Heart right ventricle (tissue), 16 donors: ENCODE measurements around the gene TIMM29. TPM values are rescaled to one million over a fixed set of nuclear protein-coding genes. Genes with fewer than 3 reads are reported as not detected.

Experiments used
- ATAC-seq, 8 donors: fragments of 200-7000 bp; cut with Tn5 transposase; one replicate each; pipeline ENCODE4 v1.9.1; 2020; ENCODE audit warnings: mild to moderate bottlenecking in 8 of 8, moderate library complexity in 8 of 8, moderate number of reproducible peaks in 1 of 8
- DNase-seq, 2 donors: peaks; one replicate each; pipeline ENCODE4 v3.0.0-alpha.2; 2020
- H3K27ac ChIP-seq, 10 donors: fragments of 200-600 bp; sonication (generic) in 2 of 10; one replicate each; pipeline versions ENCODE4 v1.5.0 to v1.8.0; 2020 to 2022; ENCODE audit warnings: mild to moderate bottlenecking in 3 of 10
- H3K27me3 ChIP-seq, 7 donors: fragments of 200-600 bp; one replicate each; pipeline ENCODE4 v1.8.0; 2021 to 2022; ENCODE audit warnings: mild to moderate bottlenecking in 2 of 7
- H3K36me3 ChIP-seq, 9 donors: fragments of 200-600 bp; sonication (generic) in 1 of 9; one replicate each; pipeline versions ENCODE4 v1.5.0 to v1.8.0; 2020 to 2022; ENCODE audit warnings: mild to moderate bottlenecking in 2 of 9
- H3K4me1 ChIP-seq, 9 donors: fragments of 200-600 bp; sonication (generic) in 1 of 9; one replicate each; pipeline versions ENCODE4 v1.5.0 to v1.8.0; 2020 to 2022; ENCODE audit warnings: mild to moderate bottlenecking in 4 of 9
- H3K4me3 ChIP-seq, 10 donors: fragments of 200-600 bp; sonication (generic) in 2 of 10; one replicate each; pipeline versions ENCODE4 v1.5.0 to v1.8.0; 2020 to 2022; ENCODE audit warnings: mild to moderate bottlenecking in 7 of 10, moderate library complexity in 2 of 10
- H3K9me3 ChIP-seq, 11 donors: fragments of 200-600 bp in 10 of 11; sonication (generic) in 2 of 11; one replicate each; pipeline versions ENCODE4 v1.5.0 to v1.8.0; 2013 to 2022; ENCODE audit warnings: mild to moderate bottlenecking in 2 of 11, control low read depth in 1 of 11, moderate library complexity in 1 of 11
- CTCF ChIP-seq, 9 donors: fragments of 200-600 bp; sonication (generic) in 2 of 9; IDR thresholded peaks; one replicate each; pipeline versions ENCODE4 v1.5.0 to v1.8.0; 2021 to 2022; ENCODE audit warnings: antibody characterized with exemption in 9 of 9, mild to moderate bottlenecking in 5 of 9, moderate library complexity in 1 of 9
- WGBS, 2 donors: extraction: QIAGEN DNeasy Blood & Tissue Kit; methylation state at CpG; one replicate each; pipeline ENCODE4 v1.1.7; 2013; ENCODE audit warnings: inconsistent platforms in 1 of 2; 5-methylcytosine and 5-hydroxymethylcytosine counted together
- intact Hi-C, 10 donors: fragments of 100-400 bp; cut with DNase I; formaldehyde crosslinking; loops; one replicate each; pipeline versions ENCODE4 v1.11.1 to v1.14.2; 2022
- polyA plus RNA-seq, 2 donors: library from polyadenylated mRNA; stranded (reverse); fragments of 200-250 nt; gene quantifications; one replicate each; pipeline ENCODE4 v1.2.3, GENCODE V29; 2013
- total RNA-seq, 10 donors: library from RNA; stranded (reverse); fragmentation: NEBNext Ultra II Directional in 3 of 10; extraction: Animal tissue kit (Norgen Biotek cat#: 25700) in 3 of 10; gene quantifications; one replicate each; pipeline versions ENCODE4 v1.2.1 to v1.2.4, GENCODE V29; 2021 to 2023
- donor health status: Arrhythmogenic right ventricular cardiomyopathy.
- donor health status: ischemic (EF 13 %, LVEDD 7.1; RV severe dilation, severe dysfunction).
- donor health status: healthy with polysubstance abuse.
- donor health status: DM: no; HTN: yes; CAD: no.
- donor health status: DM: no; HTN: no; CAD: no.
- donor health status: ischemic (EF 25% LVEDD 6.9; RV normal size, moderate dysfunction).
- donor health status: ischemic (EF 25% LVEDD 5.7; RV mildly dilated, moderate dysfunction).
- donor health status: healthy.
- donor health status: DM: yes; HTN: yes; CAD: no.
- donor health status: Ischemic cardiomyopathy.
- donor health status: ischemic (EF 35%, LVEDD 5.7; RV mildly dilated, moderate dysfunction).
- donor health status: nonischemic (EF 11% LVEDD 7.7; RV severe dilation, severe dysfunction).
- donor health status: DM: yes; HTN: yes; CAD: no.
- donor health status: PGD.
- donor health status: ischemic (EF 29% LVEDD 5.4; RV normal size, mild dysfunction).
- donor health status: nonischemic (EF 23%, LVEDD 6.1; RV moderate dilation, normal function).

Gene TIMM29
- total and polyA plus RNA-seq, 12 donors: 10.8 to 17.3 (median 14.7) TPM

DNA sequence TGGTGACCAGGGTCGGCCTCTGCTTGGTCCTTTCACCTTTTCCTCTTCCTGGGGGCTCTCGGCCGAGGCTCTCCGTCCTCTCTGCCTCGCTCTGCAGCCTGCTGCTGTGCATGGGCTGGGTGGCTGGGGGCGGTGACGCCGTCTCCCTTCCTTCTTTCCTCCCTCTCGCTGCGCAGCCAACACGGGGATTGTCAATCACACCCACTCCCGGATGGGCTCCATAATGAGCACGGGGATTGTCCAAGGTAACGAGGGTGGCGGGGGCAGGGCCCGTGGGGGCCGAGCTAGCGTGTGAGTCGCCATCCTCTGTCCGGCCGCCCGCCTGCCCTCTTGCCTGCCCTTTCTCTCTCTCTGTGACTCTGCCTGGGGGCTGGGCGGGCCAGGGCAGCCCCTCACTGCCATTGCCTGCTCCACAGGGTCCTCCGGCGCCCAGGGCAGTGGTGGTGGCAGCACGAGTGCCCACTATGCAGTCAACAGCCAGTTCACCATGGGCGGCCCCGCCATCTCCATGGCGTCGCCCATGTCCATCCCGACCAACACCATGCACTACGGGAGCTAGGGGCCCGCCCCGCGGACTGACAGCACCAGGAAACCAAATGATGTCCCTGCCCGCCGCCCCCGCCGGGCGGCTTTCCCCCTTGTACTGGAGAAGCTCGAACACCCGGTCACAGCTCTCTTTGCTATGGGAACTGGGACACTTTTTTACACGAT lies 7.3 kb upstream of the TIMM29 start:
- TF ChIP-seq CTCF (IDR thresholded peaks at IDR 0.05): no peak
- no peaks in the 10 kb centered on the region for H3K27me3 ChIP-seq
- H3K4me3 ChIP-seq: no peak overlapping the region
- H3K27ac ChIP-seq: no peak overlapping the region
- intact Hi-C loops: loop anchor here in 1 of 10 donors (10.0 kb wide), 1 partner anchor 47 kb away; the partner anchor contains the start of gene CARM1
- H3K36me3 ChIP-seq: peaks cover 0 to 94% (median 14%) of the 10 kb centered on the region in 9 donors
- ATAC-seq (peak in 3 of 8 donors; percentile 6 to 17 (median 7)), DNase-seq (no peak)
- WGBS, 2 donors: 88 to 89% methylated on average over 43 of the region's 43 CpGs
- no peaks in the 10 kb centered on the region for H3K4me1 ChIP-seq
- H3K9me3 ChIP-seq: no peaks in the 10 kb centered on the region

DNA sequence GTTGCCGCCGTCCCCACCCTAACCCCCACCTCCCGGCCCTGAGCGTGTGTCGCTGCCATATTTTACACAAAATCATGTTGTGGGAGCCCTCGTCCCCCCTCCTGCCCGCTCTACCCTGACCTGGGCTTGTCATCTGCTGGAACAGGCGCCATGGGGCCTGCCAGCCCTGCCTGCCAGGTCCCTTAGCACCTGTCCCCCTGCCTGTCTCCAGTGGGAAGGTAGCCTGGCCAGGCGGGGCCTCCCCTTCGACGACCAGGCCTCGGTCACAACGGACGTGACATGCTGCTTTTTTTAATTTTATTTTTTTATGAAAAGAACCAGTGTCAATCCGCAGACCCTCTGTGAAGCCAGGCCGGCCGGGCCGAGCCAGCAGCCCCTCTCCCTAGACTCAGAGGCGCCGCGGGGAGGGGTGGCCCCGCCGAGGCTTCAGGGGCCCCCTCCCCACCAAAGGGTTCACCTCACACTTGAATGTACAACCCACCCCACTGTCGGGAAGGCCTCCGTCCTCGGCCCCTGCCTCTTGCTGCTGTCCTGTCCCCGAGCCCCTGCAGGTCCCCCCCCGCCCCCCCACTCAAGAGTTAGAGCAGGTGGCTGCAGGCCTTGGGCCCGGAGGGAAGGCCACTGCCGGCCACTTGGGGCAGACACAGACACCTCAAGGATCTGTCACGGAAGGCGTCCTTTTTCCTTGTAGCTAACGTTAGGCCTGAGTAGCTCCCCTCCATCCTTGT lies 6.5 kb upstream of the TIMM29 start:
- Histone ChIP-seq H3K27me3 (no peaks in the 10 kb centered on the region), H3K4me3 (no peak overlapping the region), H3K4me1 (peaks cover 0 to under 1% (median 0%) of the 10 kb centered on the region in 9 donors), H3K36me3 (peaks cover 0 to 87% (median 14%) of the 10 kb centered on the region in 9 donors), H3K9me3 (no peaks in the 10 kb centered on the region), H3K27ac (no peak overlapping the region)
- DNase-seq: no peak
- no peak for TF ChIP-seq CTCF (IDR thresholded peaks at IDR 0.05)
- ATAC-seq: peak in 2 of 8 donors; percentile 2 to 3
- intact Hi-C loops: loop anchor here in 1 of 10 donors (10.0 kb wide), 1 partner anchor 47 kb away; the partner anchor contains the start of gene CARM1
- WGBS, 2 donors: 77 to 81% methylated on average over 33 of the region's 33 CpGs

GRCh38 chr19:10922638-10923014 lies 6.0 kb upstream of the TIMM29 start:
- Histone ChIP-seq H3K9me3 (no peaks in the 10 kb centered on the region), H3K27ac (no peak overlapping the region), H3K4me1 (peaks cover 2 to 6% (median 5%) of the 10 kb centered on the region in 9 donors), H3K27me3 (no peaks in the 10 kb centered on the region), H3K36me3 (peaks cover 0 to 83% (median 14%) of the 10 kb centered on the region in 9 donors), H3K4me3 (no peak overlapping the region)
- ATAC-seq (no peak), DNase-seq (no peak)
- intact Hi-C loops: loop anchor here in 1 of 10 donors (10.0 kb wide), 1 partner anchor 48 kb away; the partner anchor contains the start of gene CARM1
- no peak for TF ChIP-seq CTCF (IDR thresholded peaks at IDR 0.05)
- WGBS, 2 donors: 89 to 90% methylated on average over 13 of the region's 13 CpGs

DNA sequence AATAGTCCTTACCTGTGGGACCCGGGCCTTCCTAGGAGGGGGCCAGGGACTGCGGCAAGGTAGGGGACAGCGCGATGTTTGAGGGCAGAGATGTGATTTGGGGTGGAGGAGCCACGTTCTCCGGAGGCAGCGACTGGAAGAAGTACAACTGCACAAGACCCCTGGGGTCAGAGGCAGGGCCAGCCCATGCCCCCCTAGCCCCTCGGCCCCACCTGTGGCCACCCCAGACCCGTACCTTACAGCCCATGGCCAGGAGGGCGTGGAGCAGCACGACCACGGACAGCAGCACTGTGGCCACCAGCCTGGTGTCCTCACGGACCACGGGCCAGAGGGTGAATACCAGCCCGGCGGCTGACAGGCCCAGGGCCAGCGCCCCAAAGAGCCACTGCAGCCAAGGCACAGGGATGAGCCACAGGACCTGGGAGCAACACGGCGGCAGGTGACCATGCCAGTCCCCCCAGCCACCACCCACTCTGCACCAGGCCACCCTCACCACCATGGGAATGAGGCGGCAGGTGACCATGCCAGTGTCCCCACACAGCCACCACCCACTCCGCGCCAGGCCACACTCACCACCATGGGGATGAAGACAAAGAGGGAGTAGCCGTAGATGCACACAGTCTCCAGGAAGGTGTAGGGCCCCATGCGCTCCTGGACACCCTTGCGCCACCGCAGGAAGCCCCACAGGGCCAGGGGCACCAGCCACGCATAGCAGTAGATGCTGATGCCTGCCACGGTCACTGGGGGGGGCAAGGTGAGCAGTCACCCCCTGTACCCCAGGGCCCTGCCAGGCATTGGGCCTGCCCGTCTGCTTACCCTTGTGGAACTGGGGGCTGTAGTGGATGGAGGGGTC lies 5.1 kb upstream of the TIMM29 start:
- Histone ChIP-seq H3K27me3 (no peaks in the 10 kb centered on the region), H3K36me3 (peaks cover 0 to 74% (median 14%) of the 10 kb centered on the region in 9 donors), H3K9me3 (no peaks in the 10 kb centered on the region), H3K4me3 (no peak overlapping the region), H3K4me1 (peaks cover 5 to 11% (median 9%) of the 10 kb centered on the region in 9 donors), H3K27ac (no peak overlapping the region)
- DNase-seq (no peak), ATAC-seq (no peak)
- 93 to 95% methylated on average over 28 to 29 of the region's 29 CpGs for WGBS, 2 donors
- TF ChIP-seq CTCF (IDR thresholded peaks at IDR 0.05): no peak
- intact Hi-C loops: loop anchor here in 1 of 10 donors (10.0 kb wide), 1 partner anchor 49 kb away; the partner anchor contains the start of gene CARM1
